GM12878 (cell line): Measurements from ENCODE around the gene CCDC6.

Experiments used
- BACH1 ChIP-seq: fragments of 450-650 bp; IDR thresholded peaks from 2 replicates; pipeline ENCODE4 v1.6.1; 2017; ENCODE audit warnings: mild to moderate bottlenecking, borderline replicate concordance
- CREB1 ChIP-seq: IDR thresholded peaks from 2 replicates; pipeline ENCODE4 v1.6.1; 2012; ENCODE audit warnings: low read depth, mild to moderate bottlenecking, inconsistent platforms
- EZH2 ChIP-seq: IDR thresholded peaks from 2 replicates; pipeline ENCODE4 v1.6.1; 2012; ENCODE audit warnings: low read depth, mild to moderate bottlenecking, control low read depth, inconsistent platforms, low read length, borderline replicate concordance; ENCODE audit not compliant: control insufficient read depth
- GABPA ChIP-seq: IDR thresholded peaks from 2 replicates; pipeline ENCODE4 v1.6.1; 2014; ENCODE audit warnings: antibody characterized with exemption, low read depth, mild to moderate bottlenecking, inconsistent platforms
- JUNB ChIP-seq: IDR thresholded peaks from 2 replicates; pipeline ENCODE4 v1.6.1; 2016; ENCODE audit warnings: antibody characterized with exemption, mild to moderate bottlenecking
- POLR2A ChIP-seq: IDR thresholded peaks from 2 replicates; pipeline ENCODE4 v1.6.1; 2011; ENCODE audit warnings: low read depth, mild to moderate bottlenecking, low read length
- RAD21 ChIP-seq: IDR thresholded peaks from 2 replicates; pipeline ENCODE4 v1.6.1; 2011; ENCODE audit warnings: mild to moderate bottlenecking, low read depth, low read length, moderate library complexity; ENCODE audit not compliant: insufficient read depth
- RELA ChIP-seq: fragments of 450-650 bp; IDR thresholded peaks from 2 replicates; pipeline ENCODE4 v1.8.0; 2014; ENCODE audit warnings: borderline replicate concordance; ENCODE audit not compliant: partially characterized antibody
- SRF ChIP-seq, 2 experiments: IDR thresholded peaks; 2 replicates each; pipeline ENCODE4 v1.6.1; 2011; ENCODE audit warnings: low read depth in 2 of 2, low read length in 2 of 2, mild to moderate bottlenecking in 1 of 2, moderate library complexity in 1 of 2
- ZNF274 ChIP-seq: IDR thresholded peaks from one replicate; pipeline ENCODE4 v1.8.0; 2011; ENCODE audit not compliant: insufficient read length, insufficient read depth
- TF ChIP-seq, protein P1 (sequence below), 3 experiments: IDR thresholded peaks in 2 of 3; conservative IDR thresholded peaks in 1 of 3; 2 replicates each; pipeline ENCODE4 v1.5.1; 2011; ENCODE audit warnings: low read depth in 3 of 3, low read length in 3 of 3, mild to moderate bottlenecking in 3 of 3, control low read depth in 2 of 3, moderate library complexity in 2 of 3, inconsistent platforms in 1 of 3, mixed read lengths in 1 of 3; ENCODE audit not compliant: control insufficient read depth in 2 of 3, insufficient read depth in 1 of 3; ENCODE audit errors: extremely low read depth in 1 of 3

- TF ChIP-seq GABPA: no peak
- TF ChIP-seq POLR2A: no peak
- TF ChIP-seq CREB1: no peak
- TF ChIP-seq EZH2: no peak
- TF ChIP-seq RAD21: no peak
- TF ChIP-seq ZNF274: no peak
- TF ChIP-seq SRF (IDR thresholded peaks at IDR 0.05; ENCODE audit: low read depth in 2 of 2, low read length in 2 of 2): no peak
- TF ChIP-seq, protein P1, sequence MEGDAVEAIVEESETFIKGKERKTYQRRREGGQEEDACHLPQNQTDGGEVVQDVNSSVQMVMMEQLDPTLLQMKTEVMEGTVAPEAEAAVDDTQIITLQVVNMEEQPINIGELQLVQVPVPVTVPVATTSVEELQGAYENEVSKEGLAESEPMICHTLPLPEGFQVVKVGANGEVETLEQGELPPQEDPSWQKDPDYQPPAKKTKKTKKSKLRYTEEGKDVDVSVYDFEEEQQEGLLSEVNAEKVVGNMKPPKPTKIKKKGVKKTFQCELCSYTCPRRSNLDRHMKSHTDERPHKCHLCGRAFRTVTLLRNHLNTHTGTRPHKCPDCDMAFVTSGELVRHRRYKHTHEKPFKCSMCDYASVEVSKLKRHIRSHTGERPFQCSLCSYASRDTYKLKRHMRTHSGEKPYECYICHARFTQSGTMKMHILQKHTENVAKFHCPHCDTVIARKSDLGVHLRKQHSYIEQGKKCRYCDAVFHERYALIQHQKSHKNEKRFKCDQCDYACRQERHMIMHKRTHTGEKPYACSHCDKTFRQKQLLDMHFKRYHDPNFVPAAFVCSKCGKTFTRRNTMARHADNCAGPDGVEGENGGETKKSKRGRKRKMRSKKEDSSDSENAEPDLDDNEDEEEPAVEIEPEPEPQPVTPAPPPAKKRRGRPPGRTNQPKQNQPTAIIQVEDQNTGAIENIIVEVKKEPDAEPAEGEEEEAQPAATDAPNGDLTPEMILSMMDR (IDR thresholded peaks at IDR 0.05 in 2 of 3, conservative IDR thresholded peaks at IDR 0.05 in 1 of 3; ENCODE audit: control insufficient read depth in 2 of 3, extremely low read depth in 1 of 3, insufficient read depth in 1 of 3, low read depth in 3 of 3, low read length in 3 of 3): no peak
- 0 out of 2 replicates have a peak, but pooled peaks have one; percentile 5 for TF ChIP-seq JUNB
- TF ChIP-seq RELA: no peak
- no peak for TF ChIP-seq BACH1
Observed at GRCh38 chr10:59876695-59877094, 29.7 kb downstream of the CCDC6 start.
